NCI-H1092 treated with DMSO at 0.1 percent for 48 hours (cell line): ENCODE measurements around the gene REPS2.
A peak's percentile ranks its signal among the peaks of the same experiment; 100 is the strongest.

ENCODE experiments used
- DNase-seq: peaks from one replicate; lab custom pipeline; 2025; lab: John Stamatoyannopoulos, UW

Gene REPS2

DNA sequence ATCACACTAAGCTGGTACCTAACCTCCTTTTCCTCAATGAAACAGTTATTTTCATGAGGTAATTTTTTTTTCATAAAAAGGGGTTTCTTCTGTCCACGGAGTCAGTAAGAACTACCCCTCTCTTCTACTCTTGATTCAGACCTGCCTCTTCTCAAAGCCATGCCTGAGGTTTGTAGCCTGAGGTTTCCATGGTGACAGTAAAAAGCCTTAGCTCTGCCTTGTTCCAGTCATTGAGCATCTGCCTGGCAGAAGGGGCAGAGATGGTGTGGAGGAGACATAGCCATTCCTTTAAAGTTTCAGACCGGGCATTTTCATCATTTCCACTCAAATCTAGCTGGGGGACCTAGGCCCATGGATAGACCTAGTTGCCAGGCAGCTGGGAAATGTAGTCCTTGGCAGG, 135.5 kb downstream of the REPS2 start:
- no peak for DNase-seq

DNA sequence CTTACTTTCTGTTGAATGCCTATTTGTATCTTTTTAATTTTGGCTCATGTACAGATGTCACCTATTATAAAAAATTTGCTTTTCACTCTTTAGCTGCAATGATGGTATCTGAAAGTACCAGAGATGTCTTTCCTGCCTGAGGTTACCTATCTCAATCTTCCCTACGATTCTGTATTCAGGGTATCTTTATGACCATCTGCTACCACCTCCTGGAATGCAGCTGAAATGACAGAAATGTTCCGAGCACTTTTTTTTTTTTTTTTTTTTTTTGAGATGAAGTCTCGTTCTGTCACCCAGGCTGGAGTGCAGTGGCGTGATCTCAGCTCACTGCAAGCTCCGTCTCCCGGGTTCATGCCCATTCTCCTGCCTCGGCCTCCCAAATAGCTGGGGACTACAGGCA, 136.4 kb downstream of the REPS2 start:
- peak; percentile 28 for DNase-seq

DNA sequence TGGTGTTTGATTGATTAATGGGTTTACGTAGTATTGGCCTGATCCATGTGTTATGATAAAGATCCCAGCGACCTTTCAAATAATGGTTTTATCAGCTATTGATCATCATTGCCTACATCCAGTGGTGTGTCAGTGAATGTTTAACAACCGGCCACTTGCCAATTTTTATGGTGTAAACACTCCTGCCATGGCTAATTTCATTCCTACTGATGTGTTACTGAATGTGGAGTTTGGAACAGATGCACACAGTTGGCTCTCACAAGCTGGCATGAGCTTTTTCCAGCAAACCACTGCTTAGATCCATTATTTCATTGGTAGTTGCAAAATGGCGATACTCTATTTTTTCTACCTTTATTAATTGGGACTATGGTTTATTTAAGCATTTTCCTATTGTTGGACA, 139.9 kb downstream of the REPS2 start:
- DNase-seq, result no peak

DNA sequence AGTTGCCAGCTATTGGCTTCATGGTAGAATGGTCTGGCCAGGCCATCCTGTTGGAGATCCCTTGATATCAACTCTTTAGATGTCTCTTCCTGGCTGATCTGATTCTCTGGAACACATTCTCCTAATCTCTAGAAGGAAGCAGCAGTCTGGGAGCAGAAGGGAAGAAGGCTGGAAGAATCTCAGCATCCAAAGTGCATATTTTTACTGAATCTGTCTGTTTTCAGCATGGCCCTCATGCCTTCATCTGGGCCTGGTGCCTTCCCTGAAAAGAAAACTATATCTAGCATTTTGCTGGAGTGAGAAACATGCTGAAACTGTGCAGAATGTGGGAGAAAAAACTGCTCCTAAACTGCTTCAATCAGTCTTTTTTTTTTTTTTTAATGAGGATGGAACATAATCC, 148.7 kb downstream of the REPS2 start:
- DNase-seq, result no peak

DNA sequence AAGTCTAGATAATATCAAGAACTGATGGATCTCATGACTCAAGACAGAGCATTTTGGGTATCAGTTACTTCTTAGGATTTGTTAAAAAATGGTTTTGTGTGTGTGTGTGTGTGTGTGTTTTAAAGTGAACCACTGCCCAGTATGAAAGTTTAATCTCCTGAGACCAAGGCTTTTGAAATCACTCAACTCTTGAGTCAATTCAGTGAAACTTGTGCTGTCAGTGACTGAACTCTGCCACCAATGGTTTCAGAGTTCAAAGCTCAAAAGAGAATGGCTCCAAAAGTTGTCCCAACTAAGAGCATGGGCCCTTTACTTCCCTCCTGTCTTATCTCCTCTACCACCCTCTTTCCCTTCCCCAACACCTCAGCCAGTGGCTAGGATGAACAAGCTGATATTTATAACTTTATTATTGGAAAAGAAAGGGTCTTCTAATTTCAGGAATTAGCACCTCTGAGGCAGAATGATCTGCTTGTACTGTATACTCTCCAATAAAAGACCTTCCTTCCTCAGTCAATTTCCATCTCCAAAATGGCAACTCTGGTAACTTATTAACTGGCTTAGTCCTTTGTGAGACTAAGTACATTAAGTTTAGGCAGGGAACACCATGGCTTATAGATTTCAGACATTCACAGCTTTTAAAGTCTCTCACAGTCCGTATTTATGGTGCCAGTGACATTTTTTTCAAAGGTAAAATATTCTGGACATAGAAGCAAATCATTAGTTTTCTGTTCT, 152.2 kb downstream of the REPS2 start:
- DNase-seq, result no peak

DNA sequence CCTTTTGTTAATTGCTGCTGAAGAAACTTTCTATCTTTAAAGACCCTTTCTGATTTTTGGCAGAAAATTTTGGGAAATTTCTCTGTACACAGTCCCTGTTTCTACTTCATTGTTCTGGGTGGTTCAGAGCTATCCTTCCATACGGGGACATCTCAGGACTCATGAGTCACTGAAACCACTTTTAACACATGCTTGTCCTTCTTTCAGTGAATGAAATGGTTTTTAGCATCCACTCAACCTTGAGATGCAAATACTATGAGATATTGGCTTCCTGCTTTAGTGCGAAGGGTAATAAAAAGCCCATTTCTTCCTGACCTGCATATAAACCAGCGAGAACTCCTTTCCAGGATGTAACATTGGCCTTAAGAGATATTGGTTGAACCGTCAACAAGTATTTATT, 158.0 kb downstream of the REPS2 start:
- DNase-seq, result no peak

DNA sequence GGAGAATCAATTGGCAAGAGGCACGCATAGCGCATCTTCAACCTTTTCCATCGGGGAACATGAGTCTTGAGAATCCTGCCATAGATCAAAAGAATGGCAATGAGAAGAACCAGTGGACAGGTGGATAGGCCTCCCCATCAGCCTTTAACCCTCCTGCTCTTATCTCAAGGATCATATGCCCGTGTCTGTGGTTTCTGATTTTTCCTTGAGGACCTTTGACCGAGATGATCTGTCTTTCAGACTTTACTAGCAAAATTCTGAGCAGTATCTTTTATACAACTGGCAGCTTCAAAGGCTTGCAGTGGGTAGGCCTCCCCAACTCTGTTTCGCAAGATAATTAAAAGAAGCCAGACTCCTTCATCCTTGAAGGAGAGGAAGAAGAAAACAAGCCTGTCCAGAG, 174.4 kb downstream of the REPS2 start:
- no peak for DNase-seq

DNA sequence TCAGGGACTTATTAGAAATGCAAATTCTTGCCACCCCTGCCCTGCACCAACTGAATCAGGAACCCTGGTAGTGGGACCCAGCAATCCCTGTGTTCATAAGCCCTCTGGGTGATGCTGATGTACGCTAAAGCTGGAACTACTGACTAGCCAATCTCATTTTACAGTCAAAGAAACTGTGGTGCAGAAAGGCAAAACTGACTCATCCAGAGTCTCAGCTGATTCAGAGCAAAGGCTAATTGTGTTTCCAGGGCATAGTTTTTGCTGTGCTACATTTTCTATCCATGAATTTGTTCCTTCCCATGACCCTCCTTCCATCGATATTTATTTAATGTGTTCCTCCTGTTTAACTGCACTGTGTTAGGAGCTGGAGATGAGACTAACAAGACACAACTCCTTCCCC, 207.5 kb downstream of the REPS2 start:
- DNase-seq, result no peak

DNA sequence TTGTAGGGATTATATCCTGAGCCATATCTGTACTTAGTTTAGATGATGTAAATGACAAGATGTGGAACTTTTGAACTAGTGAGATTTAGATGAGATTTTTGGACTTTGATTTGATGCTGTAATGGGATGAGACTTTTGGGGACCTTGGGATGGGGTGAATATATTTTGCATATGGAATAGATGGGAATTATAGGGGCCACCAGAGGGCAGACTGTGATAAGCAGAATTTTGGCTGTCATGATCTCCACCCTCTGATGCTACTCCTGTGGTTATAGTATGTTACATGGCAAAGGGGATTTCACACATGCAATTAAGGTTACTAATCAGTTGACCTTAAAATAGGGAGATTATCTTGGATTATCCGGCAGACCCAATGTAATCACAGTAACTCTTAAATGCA, 214.5 kb downstream of the REPS2 start:
- DNase-seq, result no peak

DNA sequence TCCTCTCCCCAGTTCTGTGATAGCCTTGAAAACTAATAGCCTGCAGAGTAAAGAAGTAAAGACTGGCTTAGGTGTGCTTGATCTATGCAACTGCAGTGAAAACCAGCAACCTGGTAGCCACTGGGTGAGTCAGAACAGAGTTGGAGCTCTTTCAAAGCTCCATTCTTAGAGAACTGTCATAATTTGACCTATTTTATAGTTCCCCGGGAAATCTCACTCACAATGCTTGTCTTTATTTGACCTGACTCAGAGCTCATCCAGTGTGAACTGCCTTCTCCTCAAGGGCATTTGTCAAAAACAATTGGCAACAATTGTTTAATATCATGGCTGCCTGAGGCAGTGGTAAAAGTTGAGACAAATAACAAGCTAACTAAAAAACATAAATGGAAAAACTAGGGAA, 215.5 kb downstream of the REPS2 start:
- no peak for DNase-seq

DNA sequence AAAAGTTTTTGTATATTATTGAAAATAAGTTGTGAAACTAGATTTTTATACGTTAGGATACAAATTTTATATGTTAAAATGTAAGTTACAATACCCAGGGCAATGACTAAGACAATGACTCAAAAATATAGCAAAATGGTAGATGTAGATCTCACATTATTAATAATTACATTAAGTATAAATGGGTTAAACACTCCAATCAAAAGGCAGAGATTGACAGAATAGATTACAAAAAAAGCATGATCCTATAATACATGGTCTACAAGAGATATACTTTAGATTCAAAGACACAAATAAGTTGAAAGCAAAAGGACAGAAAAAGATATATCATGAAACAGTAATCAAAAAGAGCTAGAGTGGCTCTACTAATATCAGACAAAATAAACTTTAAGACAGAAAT, 217.6 kb downstream of the REPS2 start:
- no peak for DNase-seq

DNA sequence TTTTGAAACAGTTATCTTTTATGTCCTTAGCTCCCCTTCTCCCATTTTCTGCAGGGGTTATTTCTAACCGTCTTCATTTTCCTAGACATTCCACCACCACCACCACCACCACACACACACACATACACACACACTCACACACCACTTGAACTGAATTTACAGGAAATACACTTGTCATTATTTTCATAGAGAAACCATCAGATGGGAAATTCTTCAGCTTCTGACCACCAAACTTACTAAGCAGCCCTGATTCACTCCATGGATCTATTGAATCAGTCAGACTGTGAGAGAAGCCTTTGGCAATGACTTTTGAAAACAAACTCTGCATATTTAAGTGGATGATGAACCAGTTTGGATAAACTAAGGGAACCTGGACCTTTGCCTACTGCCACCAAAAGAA, 218.5 kb downstream of the REPS2 start:
- DNase-seq, result no peak

DNA sequence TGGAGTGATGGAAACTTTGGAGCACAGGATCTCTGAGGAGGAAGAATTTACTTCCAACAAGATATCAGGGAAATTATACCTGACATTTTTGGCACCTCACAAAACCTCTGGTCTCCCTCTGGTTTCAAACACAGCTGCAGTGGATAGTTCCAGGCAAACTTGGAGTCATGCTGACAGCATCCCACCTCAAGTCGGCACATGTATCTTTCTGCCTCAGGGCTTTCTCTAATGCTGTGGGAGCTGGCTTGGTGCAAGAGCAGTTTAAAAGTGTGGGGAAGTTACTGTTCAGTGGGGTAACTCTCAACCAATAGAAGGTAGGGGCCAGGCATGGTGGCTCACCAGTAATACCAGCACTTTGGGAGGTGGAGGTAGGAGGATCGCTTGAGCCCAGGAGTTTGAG, 221.5 kb downstream of the REPS2 start:
- DNase-seq, result no peak

DNA sequence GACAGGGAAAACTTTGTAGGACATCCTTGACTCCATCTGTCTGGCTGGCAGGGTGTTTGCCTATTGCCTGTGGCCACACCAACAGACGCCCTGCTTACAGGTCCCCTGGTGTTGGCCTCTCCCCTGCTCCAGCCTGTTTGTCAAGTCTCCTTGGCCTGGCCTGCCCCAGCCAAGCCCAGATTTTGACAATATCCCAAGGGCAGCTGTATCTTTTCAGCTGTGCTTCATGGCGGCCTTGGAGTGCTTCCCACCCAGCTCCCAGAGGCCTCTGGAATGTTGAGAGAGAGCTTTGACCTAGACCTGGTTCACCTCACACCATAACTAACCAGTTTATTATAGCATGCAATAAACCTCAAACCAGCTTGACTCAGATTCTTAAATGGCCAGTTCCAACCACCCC, 224.5 kb downstream of the REPS2 start:
- DNase-seq, result no peak

DNA sequence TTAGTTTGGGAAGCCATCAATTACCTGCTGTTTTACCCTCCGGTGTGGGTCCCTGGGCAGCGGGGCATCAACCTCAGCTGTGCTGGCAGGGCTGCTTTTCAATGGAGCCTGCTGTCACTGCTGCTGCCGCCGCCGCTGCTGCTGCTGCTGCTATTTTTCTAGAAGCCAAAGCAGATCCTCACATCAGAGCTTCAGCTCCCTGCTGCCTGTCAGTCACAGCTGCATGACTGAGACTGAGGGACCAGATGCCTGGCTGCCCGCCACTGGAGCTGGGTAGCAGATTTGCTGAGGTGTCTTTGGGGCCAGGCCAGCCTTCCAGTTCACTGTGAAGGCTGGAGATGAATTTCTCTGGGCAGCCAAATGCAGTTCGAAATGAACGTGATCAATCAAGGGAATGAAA, 228.2 kb downstream of the REPS2 start:
- DNase-seq, result no peak

DNA sequence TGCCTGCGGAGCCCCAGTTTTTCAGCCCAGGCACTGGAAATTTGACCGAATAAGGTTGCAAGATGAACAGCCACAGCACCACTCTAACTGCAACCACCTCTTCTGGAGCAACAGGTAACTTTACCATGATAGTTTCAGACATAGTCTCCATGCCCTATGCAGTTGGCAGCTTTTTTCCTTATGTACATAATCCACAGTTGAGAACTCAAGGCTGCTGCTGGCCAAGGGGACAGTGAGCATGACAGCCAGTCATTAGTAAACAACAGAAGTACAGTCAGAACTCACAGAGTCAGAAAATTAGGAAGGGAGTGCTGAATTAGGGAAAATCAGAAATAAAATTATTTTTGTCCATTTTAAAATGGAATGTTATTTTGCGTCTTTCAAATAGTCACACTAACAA, 235.9 kb downstream of the REPS2 start:
- DNase-seq, result no peak

DNA sequence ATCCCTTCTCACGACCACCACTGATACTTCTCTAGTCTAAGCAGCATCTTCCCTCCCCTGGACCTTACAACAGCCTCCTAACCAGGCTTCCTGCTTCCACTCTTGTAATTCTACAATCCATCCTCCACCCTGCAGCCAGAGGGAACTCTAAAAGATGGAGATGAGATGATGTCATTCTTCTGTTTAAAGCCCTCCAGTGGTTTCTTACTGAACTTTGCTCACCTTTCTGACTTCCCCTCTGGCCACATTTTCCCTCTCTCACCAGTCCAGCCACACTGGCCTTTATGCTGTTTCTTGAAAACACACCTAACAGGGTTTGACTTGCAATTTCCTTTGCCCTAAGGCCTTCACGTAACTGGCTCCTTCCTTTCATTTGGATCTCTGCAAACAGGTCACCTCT, 237.1 kb downstream of the REPS2 start:
- no peak for DNase-seq

DNA sequence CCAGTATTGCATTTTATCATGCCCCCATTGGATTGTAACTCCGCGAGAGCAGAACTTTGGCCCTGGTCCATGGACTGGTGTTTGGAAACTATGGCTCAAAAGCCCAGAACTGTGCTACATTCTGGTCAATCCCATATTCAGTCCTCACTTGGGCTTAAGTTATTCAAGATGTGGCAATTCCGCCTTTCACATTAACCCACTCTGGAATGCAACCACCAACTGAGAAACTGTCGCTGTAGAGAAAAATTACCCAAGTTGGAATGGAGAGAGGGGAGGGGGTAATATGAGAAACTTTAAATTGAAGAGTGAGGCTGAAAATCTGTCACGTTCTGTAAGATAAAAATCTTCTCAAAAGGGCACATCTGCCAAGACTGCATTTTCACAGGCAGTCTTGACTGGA, 239.0 kb downstream of the REPS2 start:
- DNase-seq, result no peak

DNA sequence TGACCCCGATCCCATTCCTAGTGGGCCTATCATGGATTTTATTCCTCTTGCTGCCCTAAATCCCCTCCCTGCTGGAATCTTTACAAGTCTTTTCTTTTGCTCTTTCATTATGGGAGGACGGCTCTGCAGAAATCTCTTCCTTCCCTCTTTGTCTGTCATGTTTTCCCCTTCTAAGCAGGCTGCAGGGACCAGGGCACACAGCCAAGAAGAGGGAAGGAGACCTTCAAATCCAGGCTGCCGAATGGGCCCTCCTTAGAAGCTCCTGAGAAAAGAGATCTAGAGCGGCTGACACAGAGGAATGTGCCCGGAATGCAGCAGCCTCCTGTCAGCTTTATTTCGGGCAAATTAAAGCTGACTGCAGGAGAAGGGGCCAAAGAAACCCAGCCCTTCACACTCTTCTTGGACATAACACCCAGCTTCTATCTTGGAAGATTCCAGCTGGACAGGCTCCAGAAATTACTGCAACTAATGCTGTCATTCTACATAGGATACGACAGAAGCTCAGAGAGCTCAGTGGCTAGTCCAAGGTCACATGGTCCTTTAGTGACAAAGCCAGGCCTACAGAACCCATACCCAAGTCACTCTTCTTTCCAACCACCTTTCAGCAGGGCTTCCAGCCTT, 240.8 kb downstream of the REPS2 start:
- no peak for DNase-seq

DNA sequence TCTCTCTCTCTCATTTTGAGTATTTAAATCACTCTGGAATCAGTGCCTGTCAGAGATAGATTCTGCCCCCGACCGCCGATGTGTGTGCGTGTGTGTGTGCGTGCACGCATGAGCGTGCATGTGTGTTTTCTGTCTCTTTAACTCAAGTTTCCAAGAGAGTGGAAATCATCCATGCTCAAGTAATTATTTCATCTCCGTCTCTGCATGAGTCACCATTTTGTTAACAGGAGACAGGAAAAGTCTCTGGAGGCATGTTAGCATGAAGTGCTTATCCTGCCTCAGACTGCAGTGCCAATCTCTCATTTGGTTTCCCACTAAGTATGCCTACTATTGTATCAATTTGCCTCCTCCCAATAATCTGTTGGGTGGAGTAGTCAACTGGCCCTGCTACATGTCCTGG, 245.6 kb downstream of the REPS2 start:
- DNase-seq, result no peak
